Measurements from ENCODE around the gene NLK.
"Not testable (repeated sequence)": the region's sequence is repeated elsewhere in the genome, so short reads cannot be mapped to it uniquely, and the experiment has no call there.

Gene NLK

DNA sequence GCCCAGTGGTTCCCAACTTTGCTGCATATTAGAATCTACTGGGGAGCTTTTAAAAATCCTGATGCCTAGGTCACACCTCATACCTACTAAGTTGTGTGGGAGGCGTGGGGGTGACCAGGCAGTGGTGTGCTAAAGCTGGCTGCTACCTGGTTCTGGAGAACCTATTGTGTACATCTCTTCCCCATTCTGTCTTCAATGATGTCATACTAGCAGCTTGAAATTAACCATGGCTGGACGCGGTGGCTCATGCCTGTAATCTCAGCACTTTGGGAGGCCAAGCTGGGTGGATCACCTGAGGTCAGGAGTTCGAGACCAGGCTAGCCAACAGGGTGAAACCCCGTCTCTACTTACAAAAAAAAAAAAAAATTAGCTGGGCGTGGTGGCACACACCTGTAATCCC lies 11.3 kb upstream of the NLK start:
- TF ChIP-seq ZNF70 (CRISPR knock-in tag; IDR thresholded peaks at IDR 0.05) (no peak), TOX (CRISPR knock-in tag; IDR thresholded peaks at IDR 0.05; ENCODE audit: borderline replicate concordance) (no peak), ZNF8 (CRISPR knock-in tag; IDR thresholded peaks at IDR 0.05) (no peak), ARNTL (CRISPR knock-in tag; IDR thresholded peaks at IDR 0.05; ENCODE audit: borderline replicate concordance, low read depth) (no peak), ESRRG (CRISPR knock-in tag; IDR thresholded peaks at IDR 0.05) (no peak), TCF4 (CRISPR knock-in tag; IDR thresholded peaks at IDR 0.05; ENCODE audit: borderline replicate concordance) (no peak), SNAI2 (CRISPR knock-in tag; IDR thresholded peaks at IDR 0.05) (no peak), ZFP3 (CRISPR knock-in tag; IDR thresholded peaks at IDR 0.05) (no peak), CSDC2 (CRISPR knock-in tag; IDR thresholded peaks at IDR 0.05) (no peak), PPARA (CRISPR knock-in tag; IDR thresholded peaks at IDR 0.05; ENCODE audit: borderline replicate concordance) (no peak), ZFP30 (CRISPR knock-in tag; IDR thresholded peaks at IDR 0.05) (no peak), RARB (CRISPR knock-in tag; IDR thresholded peaks at IDR 0.05) (no peak), GLIS3 (CRISPR knock-in tag; IDR thresholded peaks at IDR 0.05) (no peak), OSR1 (CRISPR knock-in tag; IDR thresholded peaks at IDR 0.05) (no peak), ZNF565 (CRISPR knock-in tag; conservative IDR thresholded peaks at IDR 0.05; ENCODE audit: low read depth) (no peak)
- TF ChIP-seq, protein P1, sequence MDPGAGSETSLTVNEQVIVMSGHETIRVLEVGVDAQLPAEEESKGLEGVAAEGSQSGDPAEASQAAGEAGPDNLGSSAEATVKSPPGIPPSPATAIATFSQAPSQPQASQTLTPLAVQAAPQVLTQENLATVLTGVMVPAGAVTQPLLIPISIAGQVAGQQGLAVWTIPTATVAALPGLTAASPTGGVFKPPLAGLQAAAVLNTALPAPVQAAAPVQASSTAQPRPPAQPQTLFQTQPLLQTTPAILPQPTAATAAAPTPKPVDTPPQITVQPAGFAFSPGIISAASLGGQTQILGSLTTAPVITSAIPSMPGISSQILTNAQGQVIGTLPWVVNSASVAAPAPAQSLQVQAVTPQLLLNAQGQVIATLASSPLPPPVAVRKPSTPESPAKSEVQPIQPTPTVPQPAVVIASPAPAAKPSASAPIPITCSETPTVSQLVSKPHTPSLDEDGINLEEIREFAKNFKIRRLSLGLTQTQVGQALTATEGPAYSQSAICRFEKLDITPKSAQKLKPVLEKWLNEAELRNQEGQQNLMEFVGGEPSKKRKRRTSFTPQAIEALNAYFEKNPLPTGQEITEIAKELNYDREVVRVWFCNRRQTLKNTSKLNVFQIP (CRISPR knock-in tag; IDR thresholded peaks at IDR 0.05; ENCODE audit: borderline replicate concordance, low read depth): no peak
- TF ChIP-seq, protein P2, sequence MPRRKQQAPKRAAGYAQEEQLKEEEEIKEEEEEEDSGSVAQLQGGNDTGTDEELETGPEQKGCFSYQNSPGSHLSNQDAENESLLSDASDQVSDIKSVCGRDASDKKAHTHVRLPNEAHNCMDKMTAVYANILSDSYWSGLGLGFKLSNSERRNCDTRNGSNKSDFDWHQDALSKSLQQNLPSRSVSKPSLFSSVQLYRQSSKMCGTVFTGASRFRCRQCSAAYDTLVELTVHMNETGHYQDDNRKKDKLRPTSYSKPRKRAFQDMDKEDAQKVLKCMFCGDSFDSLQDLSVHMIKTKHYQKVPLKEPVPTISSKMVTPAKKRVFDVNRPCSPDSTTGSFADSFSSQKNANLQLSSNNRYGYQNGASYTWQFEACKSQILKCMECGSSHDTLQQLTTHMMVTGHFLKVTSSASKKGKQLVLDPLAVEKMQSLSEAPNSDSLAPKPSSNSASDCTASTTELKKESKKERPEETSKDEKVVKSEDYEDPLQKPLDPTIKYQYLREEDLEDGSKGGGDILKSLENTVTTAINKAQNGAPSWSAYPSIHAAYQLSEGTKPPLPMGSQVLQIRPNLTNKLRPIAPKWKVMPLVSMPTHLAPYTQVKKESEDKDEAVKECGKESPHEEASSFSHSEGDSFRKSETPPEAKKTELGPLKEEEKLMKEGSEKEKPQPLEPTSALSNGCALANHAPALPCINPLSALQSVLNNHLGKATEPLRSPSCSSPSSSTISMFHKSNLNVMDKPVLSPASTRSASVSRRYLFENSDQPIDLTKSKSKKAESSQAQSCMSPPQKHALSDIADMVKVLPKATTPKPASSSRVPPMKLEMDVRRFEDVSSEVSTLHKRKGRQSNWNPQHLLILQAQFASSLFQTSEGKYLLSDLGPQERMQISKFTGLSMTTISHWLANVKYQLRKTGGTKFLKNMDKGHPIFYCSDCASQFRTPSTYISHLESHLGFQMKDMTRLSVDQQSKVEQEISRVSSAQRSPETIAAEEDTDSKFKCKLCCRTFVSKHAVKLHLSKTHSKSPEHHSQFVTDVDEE (CRISPR knock-in tag; IDR thresholded peaks at IDR 0.05): no peak
- TF ChIP-seq, protein P3, sequence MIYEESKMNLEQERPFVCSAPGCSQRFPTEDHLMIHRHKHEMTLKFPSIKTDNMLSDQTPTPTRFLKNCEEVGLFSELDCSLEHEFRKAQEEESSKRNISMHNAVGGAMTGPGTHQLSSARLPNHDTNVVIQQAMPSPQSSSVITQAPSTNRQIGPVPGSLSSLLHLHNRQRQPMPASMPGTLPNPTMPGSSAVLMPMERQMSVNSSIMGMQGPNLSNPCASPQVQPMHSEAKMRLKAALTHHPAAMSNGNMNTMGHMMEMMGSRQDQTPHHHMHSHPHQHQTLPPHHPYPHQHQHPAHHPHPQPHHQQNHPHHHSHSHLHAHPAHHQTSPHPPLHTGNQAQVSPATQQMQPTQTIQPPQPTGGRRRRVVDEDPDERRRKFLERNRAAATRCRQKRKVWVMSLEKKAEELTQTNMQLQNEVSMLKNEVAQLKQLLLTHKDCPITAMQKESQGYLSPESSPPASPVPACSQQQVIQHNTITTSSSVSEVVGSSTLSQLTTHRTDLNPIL (CRISPR knock-in tag; IDR thresholded peaks at IDR 0.05; ENCODE audit: low read depth): no peak

DNA sequence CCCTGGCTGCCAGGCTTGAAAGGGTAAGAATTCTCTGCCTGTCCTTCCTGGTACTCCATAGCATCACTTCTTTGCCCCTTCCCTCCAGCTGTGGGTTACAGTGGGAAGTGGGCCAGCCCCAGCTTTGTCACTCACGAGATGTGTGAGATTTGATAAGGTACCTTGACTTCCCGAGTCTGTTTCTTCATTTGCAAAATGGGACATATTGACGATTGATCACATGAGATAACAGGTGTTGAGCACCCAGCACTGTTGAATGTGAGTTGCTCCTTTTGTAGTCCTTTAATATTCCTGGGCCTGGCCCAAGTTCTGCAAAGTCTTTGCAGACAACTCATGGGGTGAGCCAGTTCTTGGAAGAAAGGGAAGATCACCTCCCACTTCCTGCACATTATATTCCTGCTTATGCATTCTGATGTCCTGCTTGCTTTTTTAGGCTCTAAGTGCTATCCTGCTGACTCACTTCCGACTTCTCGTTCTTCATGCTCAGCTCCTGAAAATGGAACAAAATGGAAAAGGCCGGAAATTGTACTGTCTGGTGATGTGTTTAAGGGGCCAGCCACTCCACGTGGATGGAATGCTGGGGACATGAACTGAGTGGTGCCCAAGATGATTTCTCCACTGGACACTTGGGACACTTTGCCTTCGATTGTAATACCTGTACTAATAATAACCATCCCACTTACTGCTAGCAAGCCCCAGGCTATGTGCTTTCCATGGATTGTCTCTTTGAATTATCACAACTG lies 8.3 kb upstream of the NLK start:
- ATAC-seq: peak; percentile 91
- TF ChIP-seq TOX (CRISPR knock-in tag; IDR thresholded peaks at IDR 0.05; ENCODE audit: borderline replicate concordance) (no peak), BACH2 (CRISPR knock-in tag; IDR thresholded peaks at IDR 0.05; ENCODE audit: borderline replicate concordance) (no peak), ZNF565 (CRISPR knock-in tag; conservative IDR thresholded peaks at IDR 0.05; ENCODE audit: low read depth) (no peak), ZC3H10 (CRISPR knock-in tag; IDR thresholded peaks at IDR 0.05) (no peak), TCF4 (CRISPR knock-in tag; IDR thresholded peaks at IDR 0.05; ENCODE audit: borderline replicate concordance) (no peak), ZNF70 (CRISPR knock-in tag; IDR thresholded peaks at IDR 0.05) (no peak), OSR1 (CRISPR knock-in tag; IDR thresholded peaks at IDR 0.05) (no peak), ZNF8 (CRISPR knock-in tag; IDR thresholded peaks at IDR 0.05) (no peak), ARNTL (CRISPR knock-in tag; IDR thresholded peaks at IDR 0.05; ENCODE audit: borderline replicate concordance, low read depth) (no peak), ZFP3 (CRISPR knock-in tag; IDR thresholded peaks at IDR 0.05) (no peak), ESRRG (CRISPR knock-in tag; IDR thresholded peaks at IDR 0.05) (no peak), CSDC2 (CRISPR knock-in tag; IDR thresholded peaks at IDR 0.05) (no peak), GLIS3 (CRISPR knock-in tag; IDR thresholded peaks at IDR 0.05) (no peak), SNAI2 (CRISPR knock-in tag; IDR thresholded peaks at IDR 0.05) (no peak), ISL1 (CRISPR knock-in tag; IDR thresholded peaks at IDR 0.05) (no peak), ZFP30 (CRISPR knock-in tag; IDR thresholded peaks at IDR 0.05) (no peak)
- TF ChIP-seq, protein P4, sequence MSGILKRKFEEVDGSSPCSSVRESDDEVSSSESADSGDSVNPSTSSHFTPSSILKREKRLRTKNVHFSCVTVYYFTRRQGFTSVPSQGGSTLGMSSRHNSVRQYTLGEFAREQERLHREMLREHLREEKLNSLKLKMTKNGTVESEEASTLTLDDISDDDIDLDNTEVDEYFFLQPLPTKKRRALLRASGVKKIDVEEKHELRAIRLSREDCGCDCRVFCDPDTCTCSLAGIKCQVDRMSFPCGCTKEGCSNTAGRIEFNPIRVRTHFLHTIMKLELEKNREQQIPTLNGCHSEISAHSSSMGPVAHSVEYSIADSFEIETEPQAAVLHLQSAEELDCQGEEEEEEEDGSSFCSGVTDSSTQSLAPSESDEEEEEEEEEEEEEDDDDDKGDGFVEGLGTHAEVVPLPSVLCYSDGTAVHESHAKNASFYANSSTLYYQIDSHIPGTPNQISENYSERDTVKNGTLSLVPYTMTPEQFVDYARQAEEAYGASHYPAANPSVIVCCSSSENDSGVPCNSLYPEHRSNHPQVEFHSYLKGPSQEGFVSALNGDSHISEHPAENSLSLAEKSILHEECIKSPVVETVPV (CRISPR knock-in tag; IDR thresholded peaks at IDR 0.05): no peak
- TF ChIP-seq, protein P2 (CRISPR knock-in tag; IDR thresholded peaks at IDR 0.05): no peak
- TF ChIP-seq, protein P1 (CRISPR knock-in tag; IDR thresholded peaks at IDR 0.05; ENCODE audit: borderline replicate concordance, low read depth): no peak
- TF ChIP-seq, protein P3 (CRISPR knock-in tag; IDR thresholded peaks at IDR 0.05; ENCODE audit: low read depth): no peak

More for the DNA sequence above, 11.3 kb upstream of the NLK start:
- no peak for ATAC-seq

DNA sequence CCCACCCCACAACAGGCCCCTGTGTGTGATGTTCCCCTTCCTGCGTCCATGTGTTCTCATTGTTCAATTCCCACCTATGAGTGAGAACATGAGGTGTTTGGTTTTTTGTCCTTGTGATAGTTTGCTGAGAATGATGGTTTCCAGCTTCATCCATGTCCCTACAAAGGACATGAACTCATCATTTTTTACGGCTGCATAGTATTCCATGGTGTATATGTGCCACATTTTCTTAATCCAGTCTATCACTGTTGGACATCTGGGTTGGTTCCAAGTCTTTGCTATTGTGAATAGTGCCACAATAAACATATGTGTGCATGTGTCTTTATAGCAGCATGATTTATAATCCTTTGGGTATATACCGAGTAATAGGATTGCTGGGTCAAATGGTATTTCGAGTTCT lies 7.0 kb upstream of the NLK start:
- ATAC-seq: not testable (repeated sequence)

DNA sequence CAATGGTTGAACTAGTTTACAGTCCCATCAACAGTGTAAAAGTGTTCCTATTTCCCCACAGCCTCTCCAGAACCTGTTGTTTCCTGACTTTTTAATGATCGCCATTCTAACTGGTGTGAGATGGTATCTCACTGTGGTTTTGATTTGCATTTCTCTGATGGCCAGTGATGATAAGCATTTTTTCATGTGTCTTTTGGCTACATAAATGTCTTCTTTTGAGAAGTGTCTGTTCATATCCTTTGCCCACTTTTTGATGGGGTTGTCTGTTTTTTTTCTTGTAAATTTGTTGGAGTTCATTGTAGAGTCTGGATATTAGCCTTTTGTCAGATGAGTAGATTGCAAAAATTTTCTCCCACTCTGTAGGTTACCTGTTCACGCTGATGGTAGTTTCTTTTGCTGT lies 6.6 kb upstream of the NLK start:
- not testable (repeated sequence) for ATAC-seq

Data from SK-N-SH treated with all-trans-retinoic acid at 6 μM for 48 hours (cell line).